H1 (cell line): Measurements from ENCODE around the gene ADAMTS3.

Source experiments
- CTCF ChIP-seq, 3 experiments: IDR thresholded peaks; 1 replicate in 2 of 3; 2 replicates in 1 of 3; pipeline versions ENCODE4 v1.5.1 to v1.6.1; 2011; ENCODE audit warnings: low read length in 3 of 3, mild to moderate bottlenecking in 3 of 3, inconsistent platforms in 2 of 3, low read depth in 1 of 3, moderate library complexity in 1 of 3; ENCODE audit not compliant: insufficient read depth in 1 of 3; ENCODE audit errors: control extremely low read depth in 1 of 3
- HDAC2 ChIP-seq, 2 experiments: fragments of 300-600 bp in 1 of 2; sonication (generic) in 1 of 2; IDR thresholded peaks; 2 replicates each; pipeline ENCODE4 v1.6.1; 2011 to 2012; ENCODE audit warnings: low read depth in 2 of 2, low read length in 2 of 2, mild to moderate bottlenecking in 2 of 2, moderate library complexity in 2 of 2, borderline replicate concordance in 1 of 2, inconsistent platforms in 1 of 2
- POLR2A ChIP-seq, 2 experiments: IDR thresholded peaks; 1 replicate in 1 of 2; 2 replicates in 1 of 2; pipeline ENCODE4 v1.6.1; 2011; ENCODE audit warnings: low read depth in 2 of 2, low read length in 2 of 2, mild to moderate bottlenecking in 2 of 2; ENCODE audit errors: control extremely low read depth in 1 of 2
- POLR2AphosphoS5 ChIP-seq: IDR thresholded peaks from 2 replicates; pipeline ENCODE4 v1.6.1; 2011; ENCODE audit warnings: low read depth, low read length

GRCh38 chr4:72312032-72312650 is 256.9 kb downstream of the ADAMTS3 start:
- no peak for TF ChIP-seq CTCF (IDR thresholded peaks at IDR 0.05; ENCODE audit: control extremely low read depth in 1 of 3, insufficient read depth in 1 of 3, low read depth in 1 of 3, low read length in 3 of 3)
- TF ChIP-seq HDAC2 (IDR thresholded peaks at IDR 0.05; ENCODE audit: borderline replicate concordance in 1 of 2, low read depth in 2 of 2, low read length in 2 of 2) = no peak
- TF ChIP-seq POLR2A (IDR thresholded peaks at IDR 0.05; ENCODE audit: control extremely low read depth in 1 of 2, low read depth in 2 of 2, low read length in 2 of 2) = no peak
- TF ChIP-seq POLR2AphosphoS5 = no peak
